GM12865 (cell line): ENCODE measurements around the gene RIC3.
A peak's percentile ranks its signal among the peaks of the same experiment; 100 is the strongest.

Source experiments
- DNase-seq: peaks from one replicate; pipeline ENCODE4 v3.0.0; 2010; ENCODE audit warnings: low read depth
- H3K4me3 ChIP-seq: 2 replicates; pipeline ENCODE4 v1.5.1; 2011; ENCODE audit warnings: mild to moderate bottlenecking, low read depth, low read length, control low read depth
- TF ChIP-seq, protein P1 (sequence below): IDR thresholded peaks from 2 replicates; pipeline ENCODE4 v1.5.1; 2011; ENCODE audit warnings: low read length, control low read depth, low read depth, inconsistent platforms; ENCODE audit not compliant: insufficient read depth; ENCODE audit errors: missing control alignments

RIC3 gene

DNA sequence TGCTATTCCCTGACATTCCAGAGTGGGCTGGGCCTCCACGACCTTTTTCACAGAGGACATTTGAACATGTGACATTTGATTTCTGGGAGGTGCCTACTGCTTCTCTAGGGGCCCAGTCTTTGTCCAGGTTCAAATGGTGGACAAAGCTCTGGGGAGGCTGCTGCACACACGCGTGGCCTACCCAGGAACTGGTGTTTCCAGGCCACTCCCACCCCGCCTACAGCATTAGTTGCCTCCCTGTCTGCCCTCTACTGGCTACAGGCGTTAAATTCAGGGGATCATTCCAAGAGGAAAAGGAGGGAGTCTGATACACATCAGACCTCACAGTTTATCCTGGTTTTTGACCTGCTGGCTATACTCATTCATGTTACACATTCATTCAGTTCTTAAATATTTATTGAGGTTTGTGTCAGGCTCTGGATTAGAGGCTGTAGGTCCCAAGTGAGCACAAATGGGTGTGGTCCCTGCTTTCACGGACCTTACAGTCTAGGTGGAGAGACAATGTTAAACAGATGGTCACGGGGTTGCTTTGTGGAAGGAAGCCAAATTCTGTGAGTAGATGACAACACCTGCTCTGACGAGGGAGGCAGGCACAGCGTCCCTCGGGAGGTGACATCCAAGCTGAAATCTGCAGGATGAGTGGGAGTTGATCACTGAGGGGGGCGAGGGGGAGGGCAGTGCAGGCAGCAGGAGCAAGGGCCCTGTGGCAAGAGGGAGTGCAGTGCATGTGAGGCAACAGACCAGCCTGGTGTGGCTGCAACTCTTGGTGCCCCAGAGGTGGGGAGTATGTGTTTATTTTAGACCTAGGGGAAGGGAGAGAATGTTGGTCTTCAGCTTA, 76.0 kb downstream of the RIC3 start:
- H3K4me3 ChIP-seq, result no peak overlapping the region
- TF ChIP-seq, protein P1, sequence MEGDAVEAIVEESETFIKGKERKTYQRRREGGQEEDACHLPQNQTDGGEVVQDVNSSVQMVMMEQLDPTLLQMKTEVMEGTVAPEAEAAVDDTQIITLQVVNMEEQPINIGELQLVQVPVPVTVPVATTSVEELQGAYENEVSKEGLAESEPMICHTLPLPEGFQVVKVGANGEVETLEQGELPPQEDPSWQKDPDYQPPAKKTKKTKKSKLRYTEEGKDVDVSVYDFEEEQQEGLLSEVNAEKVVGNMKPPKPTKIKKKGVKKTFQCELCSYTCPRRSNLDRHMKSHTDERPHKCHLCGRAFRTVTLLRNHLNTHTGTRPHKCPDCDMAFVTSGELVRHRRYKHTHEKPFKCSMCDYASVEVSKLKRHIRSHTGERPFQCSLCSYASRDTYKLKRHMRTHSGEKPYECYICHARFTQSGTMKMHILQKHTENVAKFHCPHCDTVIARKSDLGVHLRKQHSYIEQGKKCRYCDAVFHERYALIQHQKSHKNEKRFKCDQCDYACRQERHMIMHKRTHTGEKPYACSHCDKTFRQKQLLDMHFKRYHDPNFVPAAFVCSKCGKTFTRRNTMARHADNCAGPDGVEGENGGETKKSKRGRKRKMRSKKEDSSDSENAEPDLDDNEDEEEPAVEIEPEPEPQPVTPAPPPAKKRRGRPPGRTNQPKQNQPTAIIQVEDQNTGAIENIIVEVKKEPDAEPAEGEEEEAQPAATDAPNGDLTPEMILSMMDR, result peak; percentile 62
- DNase-seq, result peak; percentile 69

DNA sequence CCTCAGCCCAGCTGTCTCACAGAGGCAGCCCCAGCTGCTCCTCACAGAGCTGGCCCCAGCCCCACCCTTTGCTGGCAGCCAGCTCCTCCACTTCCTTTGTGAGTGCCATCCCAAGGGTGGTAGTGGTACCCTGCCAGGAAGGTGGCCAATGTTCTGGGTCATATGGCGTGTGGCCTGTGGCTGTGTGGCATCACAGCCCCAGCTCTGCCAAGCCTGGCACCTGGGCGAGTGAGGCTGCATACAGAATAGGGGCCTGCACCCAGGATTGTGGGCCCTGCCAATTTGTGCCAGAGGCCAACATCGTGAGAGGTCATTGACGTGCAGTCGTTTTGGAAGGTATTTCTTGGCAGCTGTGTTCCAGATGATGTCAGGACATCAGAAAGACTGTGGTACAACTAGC, 77.1 kb downstream of the RIC3 start:
- TF ChIP-seq, protein P1, result no peak
- no peak overlapping the region for H3K4me3 ChIP-seq
- DNase-seq, result no peak

DNA sequence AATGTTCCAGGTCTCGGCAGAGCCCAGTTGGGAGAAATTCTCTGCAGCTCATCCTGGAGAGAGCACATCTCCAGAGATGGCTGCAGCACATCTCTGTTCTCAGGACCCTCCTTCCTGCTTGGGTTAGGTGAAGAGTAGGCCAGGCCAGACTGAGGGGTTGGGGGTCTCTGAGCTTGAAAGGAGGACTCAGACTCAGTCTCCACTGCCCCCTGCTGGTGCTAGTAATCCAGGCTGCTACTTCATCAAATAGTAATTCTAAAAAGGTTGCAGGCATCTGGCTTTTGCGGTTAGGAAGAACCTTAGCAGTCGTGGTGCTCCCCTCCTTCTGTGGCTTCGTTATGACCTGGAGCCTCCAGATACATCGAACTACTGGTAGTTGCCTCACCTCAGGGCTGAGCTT, 78.1 kb downstream of the RIC3 start:
- H3K4me3 ChIP-seq, result no peak overlapping the region
- peak; percentile 34 for DNase-seq
- TF ChIP-seq, protein P1, result peak; percentile 42

DNA sequence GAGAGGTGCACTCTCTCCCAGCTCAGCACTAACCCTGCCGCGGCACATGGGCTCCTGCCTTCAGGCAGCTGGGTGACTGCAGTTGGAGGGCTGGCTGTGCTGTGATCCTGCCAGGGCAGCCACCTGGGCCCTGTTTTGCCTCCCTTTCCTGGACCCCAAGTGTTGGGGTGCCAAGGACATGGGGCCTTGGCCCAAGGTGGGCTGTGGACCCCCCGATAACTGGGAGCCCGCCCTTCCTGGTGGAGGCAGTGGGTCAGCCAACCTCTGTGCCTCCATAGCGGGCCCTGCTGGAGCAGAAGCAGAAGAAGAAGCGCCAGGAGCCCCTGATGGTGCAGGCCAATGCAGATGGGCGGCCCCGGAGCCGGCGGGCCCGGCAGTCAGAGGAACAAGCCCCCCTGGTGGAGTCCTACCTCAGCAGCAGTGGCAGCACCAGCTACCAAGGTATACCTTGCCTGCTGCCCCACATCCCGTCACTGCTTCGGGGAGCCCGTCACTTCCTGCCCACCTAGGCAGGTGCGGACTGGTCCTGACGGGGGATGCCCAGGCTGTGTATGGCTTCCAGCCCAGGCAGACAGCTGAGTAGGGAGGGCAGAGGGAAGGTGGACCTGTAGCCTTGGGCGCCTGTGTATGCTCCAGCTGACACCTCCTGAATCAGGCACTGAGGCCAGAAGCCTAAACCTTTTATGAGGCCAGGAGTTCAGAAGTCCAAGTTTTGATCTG, 78.9 kb downstream of the RIC3 start:
- no peak overlapping the region for H3K4me3 ChIP-seq
- no peak for DNase-seq
- TF ChIP-seq, protein P1, result no peak

DNA sequence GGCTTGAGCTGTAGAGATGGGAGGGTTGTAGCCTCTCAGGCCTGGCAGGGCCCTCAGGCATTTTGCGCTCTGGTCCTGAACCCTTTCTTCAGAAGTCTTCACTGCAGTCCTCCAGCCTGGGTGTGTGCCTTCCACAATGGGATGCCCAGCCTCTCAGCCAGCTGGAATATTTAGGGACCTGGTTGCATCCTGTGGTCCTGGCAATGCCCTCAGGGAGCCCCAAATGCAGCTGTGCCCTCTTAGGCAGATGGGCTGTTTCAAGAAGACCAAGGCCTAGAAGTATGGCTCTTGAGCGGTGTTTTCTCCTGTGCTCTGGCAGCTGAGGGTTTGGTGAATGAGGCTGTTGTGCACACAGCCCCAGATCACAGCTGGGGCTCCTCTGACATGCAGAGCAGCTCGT, 81.1 kb downstream of the RIC3 start:
- TF ChIP-seq, protein P1, result no peak
- no peak overlapping the region for H3K4me3 ChIP-seq
- no peak for DNase-seq

DNA sequence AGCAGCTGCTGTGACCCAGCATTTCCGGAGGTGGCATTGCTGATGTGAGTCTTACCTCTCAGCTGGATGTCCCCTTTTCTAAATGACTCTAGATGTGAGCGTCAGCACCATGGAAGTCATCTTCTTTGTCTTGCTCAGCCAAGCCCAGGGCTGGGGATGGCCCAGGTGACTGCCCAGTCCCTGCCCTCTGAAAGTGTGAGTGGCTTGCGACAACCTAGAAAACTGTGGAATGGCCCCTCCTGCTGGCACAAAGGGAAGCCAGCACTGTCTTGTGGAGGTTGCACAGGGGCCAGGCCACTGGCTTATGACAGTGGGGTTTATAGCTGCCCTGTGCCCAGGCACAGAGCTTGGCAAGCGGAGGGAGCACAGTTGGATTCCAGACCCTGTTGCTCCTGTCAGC, 81.6 kb downstream of the RIC3 start:
- peak; percentile 51 for DNase-seq
- TF ChIP-seq, protein P1, result no peak
- no peak overlapping the region for H3K4me3 ChIP-seq

DNA sequence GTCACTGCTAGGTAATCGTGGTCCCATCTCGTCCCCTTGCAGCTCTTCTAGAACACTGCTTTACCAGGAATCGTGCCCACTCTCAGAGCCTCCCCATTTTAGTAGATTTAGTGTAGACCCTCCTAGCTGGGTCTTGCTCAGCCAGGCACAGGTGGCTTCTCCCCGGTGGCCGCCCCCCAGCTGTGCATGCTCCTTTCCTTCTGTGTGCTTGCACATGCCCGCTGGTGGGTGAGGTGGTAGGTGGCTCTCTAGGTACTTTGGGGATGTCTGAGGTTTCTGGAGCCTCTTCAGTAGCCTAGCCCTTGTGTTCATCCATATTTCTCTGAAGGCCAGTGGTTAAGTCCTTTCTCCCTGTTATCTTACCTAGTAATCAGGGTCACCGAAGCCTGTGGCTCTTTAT, 82.3 kb downstream of the RIC3 start:
- no peak for DNase-seq
- TF ChIP-seq, protein P1, result no peak
- H3K4me3 ChIP-seq, result no peak overlapping the region
